GM23338 (cell line): ENCODE data around the gene GRIK2.

Source experiments
- CTCF ChIP-seq, 2 experiments: fragments of 200-600 bp in 1 of 2; sonication (generic) in 1 of 2; conservative IDR thresholded peaks; 2 replicates each; pipeline versions ENCODE4 v1.5.1 to v1.6.1; 2016 to 2017; ENCODE audit warnings: antibody characterized with exemption in 2 of 2, low read depth in 2 of 2, mild to moderate bottlenecking in 2 of 2, moderate library complexity in 1 of 2
- ETS1 ChIP-seq: IDR thresholded peaks from 2 replicates; pipeline ENCODE4 v1.6.1; 2016; ENCODE audit warnings: antibody characterized with exemption
- EZH2 ChIP-seq: fragments of 200-600 bp; sonication (generic); IDR thresholded peaks from one replicate; pipeline ENCODE4 v1.8.0; 2017; ENCODE audit warnings: antibody characterized with exemption, mild to moderate bottlenecking, low read depth; ENCODE audit not compliant: unreplicated experiment
- EZH2phosphoT487 ChIP-seq: fragments of 200-600 bp; sonication (generic); IDR thresholded peaks from one replicate; pipeline ENCODE4 v1.8.1; 2018; ENCODE audit warnings: antibody characterized with exemption; ENCODE audit not compliant: unreplicated experiment
- JUNB ChIP-seq: IDR thresholded peaks from one replicate; pipeline ENCODE4 v1.6.1; 2016; ENCODE audit warnings: antibody characterized with exemption; ENCODE audit not compliant: unreplicated experiment
- POLR2AphosphoS5 ChIP-seq: IDR thresholded peaks from 2 replicates; pipeline ENCODE4 v1.6.1; 2016; ENCODE audit warnings: antibody characterized with exemption, low read depth
- REST ChIP-seq: IDR thresholded peaks from one replicate; pipeline ENCODE4 v1.6.1; 2018; ENCODE audit warnings: antibody characterized with exemption; ENCODE audit not compliant: unreplicated experiment
- STAT1 ChIP-seq: IDR thresholded peaks from one replicate; pipeline ENCODE4 v1.6.1; 2016; ENCODE audit warnings: antibody characterized with exemption; ENCODE audit not compliant: unreplicated experiment

- no peak for TF ChIP-seq POLR2AphosphoS5
- no peak for TF ChIP-seq ETS1
- TF ChIP-seq CTCF (conservative IDR thresholded peaks at IDR 0.05; ENCODE audit: low read depth in 2 of 2) = no peak
- TF ChIP-seq JUNB = no peak
- no peak for TF ChIP-seq STAT1
- no peak for TF ChIP-seq EZH2
- TF ChIP-seq EZH2phosphoT487 = no peak
- no peak for TF ChIP-seq REST
Measured at GRCh38 chr6:101502818-101503217, 109.3 kb downstream of the GRIK2 start.
